ENCODE data around the gene ERI3.
A peak's percentile ranks its signal among the peaks of the same experiment; 100 is the strongest.
"Not testable (repeated sequence)": the region's sequence is repeated elsewhere in the genome, so short reads cannot be mapped to it uniquely, and the experiment has no call there.

The ERI3 gene

GRCh38 chr1:44213222-44214112 lies 141.6 kb downstream of the ERI3 start, which contains the start of gene DMAP1:
Gene DMAP1, plus strand, starts transcription at chr1:44213471. Its CDS starts 283 bp downstream, at chr1:44213754.
- peaks cover 19% of the 10 kb centered on the region for H3K4me1 Mint-ChIP-seq
- peaks cover 33% of the 10 kb centered on the region for H3K36me3 Mint-ChIP-seq (ENCODE audit: low read depth)
- no peak for TF ChIP-seq CTCF (IDR thresholded peaks at IDR 0.05; ENCODE audit: unreplicated experiment in 3 of 3)
- peak within 1 kb of the TSS; percentile 89 to 97 (median 91) for H3K4me3 Mint-ChIP-seq
- H3K27ac Mint-ChIP-seq: peak within 1 kb of the TSS; percentile 62 to 92 (median 76)
- peaks cover 3% of the 10 kb centered on the region for H3K27me3 Mint-ChIP-seq (ENCODE audit: low read depth)
- no peaks in the 10 kb centered on the region for H3K9me3 Mint-ChIP-seq

- peaks cover 4% of the 10 kb centered on the region for H3K27me3 Mint-ChIP-seq (ENCODE audit: low read depth)
- H3K9me3 Mint-ChIP-seq: no peaks in the 10 kb centered on the region
- no peak for TF ChIP-seq CTCF (IDR thresholded peaks at IDR 0.05; ENCODE audit: unreplicated experiment in 3 of 3)
- peak overlapping the region; percentile 89 to 97 (median 91) for H3K4me3 Mint-ChIP-seq
- peaks cover 19% of the 10 kb centered on the region for H3K4me1 Mint-ChIP-seq
- peaks cover 25% of the 10 kb centered on the region for H3K36me3 Mint-ChIP-seq (ENCODE audit: low read depth)
- peak overlapping the region; percentile 62 to 92 (median 76) for H3K27ac Mint-ChIP-seq
Observed at GRCh38 chr1:44212355-44213221, 142.5 kb downstream of the ERI3 start.

- Mint-ChIP-seq H3K36me3 (ENCODE audit: low read depth) (peaks cover 8% of the 10 kb centered on the region), H3K27me3 (ENCODE audit: low read depth) (peaks cover 4% of the 10 kb centered on the region), H3K27ac (no peak overlapping the region), H3K4me3 (no peak overlapping the region), H3K9me3 (no peaks in the 10 kb centered on the region), H3K4me1 (peaks cover 19% of the 10 kb centered on the region)
- TF ChIP-seq CTCF (IDR thresholded peaks at IDR 0.05; ENCODE audit: unreplicated experiment in 3 of 3): no peak
Observed at GRCh38 chr1:44210595-44210994, 144.5 kb downstream of the ERI3 start.

GRCh38 chr1:44208226-44208625 lies 146.8 kb downstream of the ERI3 start:
- H3K9me3 Mint-ChIP-seq: no peaks in the 10 kb centered on the region
- TF ChIP-seq CTCF (IDR thresholded peaks at IDR 0.05; ENCODE audit: unreplicated experiment in 3 of 3): no peak
- H3K4me3 Mint-ChIP-seq: no peak overlapping the region
- peaks cover 4% of the 10 kb centered on the region for H3K27me3 Mint-ChIP-seq (ENCODE audit: low read depth)
- no peaks in the 10 kb centered on the region for H3K36me3 Mint-ChIP-seq (ENCODE audit: low read depth)
- H3K27ac Mint-ChIP-seq: no peak overlapping the region
- H3K4me1 Mint-ChIP-seq: peaks cover 6% of the 10 kb centered on the region

GRCh38 chr1:44206545-44206944 lies 148.5 kb downstream of the ERI3 start:
- not testable (repeated sequence) for H3K27ac Mint-ChIP-seq; H3K36me3 Mint-ChIP-seq (ENCODE audit: low read depth); H3K27me3 Mint-ChIP-seq (ENCODE audit: low read depth); H3K9me3 Mint-ChIP-seq; H3K4me1 Mint-ChIP-seq; H3K4me3 Mint-ChIP-seq

DNA sequence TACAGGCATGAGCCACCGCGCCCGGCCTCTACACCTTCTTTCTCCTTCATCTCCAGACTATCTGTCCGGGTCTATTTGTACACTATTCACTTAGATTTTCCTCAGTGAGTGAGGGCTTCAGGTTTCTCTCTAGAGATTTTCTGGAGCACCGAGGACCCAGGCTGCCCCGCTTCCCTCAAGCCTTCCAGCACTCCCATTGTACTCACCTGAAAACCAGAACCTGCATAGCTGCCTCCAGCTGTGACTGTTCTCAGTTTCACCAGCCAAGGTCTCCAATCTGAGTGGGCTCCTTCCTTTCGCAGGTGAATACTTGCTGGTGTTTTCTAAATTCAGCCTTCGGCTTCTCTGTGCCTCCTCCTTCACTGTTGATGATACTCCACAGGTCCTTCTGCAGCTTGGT lies 154.7 kb downstream of the ERI3 start:
- no peak overlapping the region for H3K4me3 Mint-ChIP-seq
- no peak overlapping the region for H3K27ac Mint-ChIP-seq
- H3K9me3 Mint-ChIP-seq: no peaks in the 10 kb centered on the region
- H3K4me1 Mint-ChIP-seq: no peaks in the 10 kb centered on the region
- H3K27me3 Mint-ChIP-seq (ENCODE audit: low read depth): no peaks in the 10 kb centered on the region
- H3K36me3 Mint-ChIP-seq (ENCODE audit: low read depth): no peaks in the 10 kb centered on the region
- TF ChIP-seq CTCF (IDR thresholded peaks at IDR 0.05; ENCODE audit: unreplicated experiment in 3 of 3): no peak

All from nephron (organoid).